HG02610 (cell line): ENCODE data around the gene NHLRC1.
"Not testable (repeated sequence)": the region's sequence is repeated elsewhere in the genome, so short reads cannot be mapped to it uniquely, and the experiment has no call there.

Source experiments
- ATAC-seq: cut with Tn5 transposase; IDR thresholded peaks from one replicate; pipeline ENCODE4 v1.9.1; 2021; ENCODE audit warnings: mild to moderate bottlenecking, moderate library complexity; ENCODE audit not compliant: unreplicated experiment

Gene NHLRC1

DNA sequence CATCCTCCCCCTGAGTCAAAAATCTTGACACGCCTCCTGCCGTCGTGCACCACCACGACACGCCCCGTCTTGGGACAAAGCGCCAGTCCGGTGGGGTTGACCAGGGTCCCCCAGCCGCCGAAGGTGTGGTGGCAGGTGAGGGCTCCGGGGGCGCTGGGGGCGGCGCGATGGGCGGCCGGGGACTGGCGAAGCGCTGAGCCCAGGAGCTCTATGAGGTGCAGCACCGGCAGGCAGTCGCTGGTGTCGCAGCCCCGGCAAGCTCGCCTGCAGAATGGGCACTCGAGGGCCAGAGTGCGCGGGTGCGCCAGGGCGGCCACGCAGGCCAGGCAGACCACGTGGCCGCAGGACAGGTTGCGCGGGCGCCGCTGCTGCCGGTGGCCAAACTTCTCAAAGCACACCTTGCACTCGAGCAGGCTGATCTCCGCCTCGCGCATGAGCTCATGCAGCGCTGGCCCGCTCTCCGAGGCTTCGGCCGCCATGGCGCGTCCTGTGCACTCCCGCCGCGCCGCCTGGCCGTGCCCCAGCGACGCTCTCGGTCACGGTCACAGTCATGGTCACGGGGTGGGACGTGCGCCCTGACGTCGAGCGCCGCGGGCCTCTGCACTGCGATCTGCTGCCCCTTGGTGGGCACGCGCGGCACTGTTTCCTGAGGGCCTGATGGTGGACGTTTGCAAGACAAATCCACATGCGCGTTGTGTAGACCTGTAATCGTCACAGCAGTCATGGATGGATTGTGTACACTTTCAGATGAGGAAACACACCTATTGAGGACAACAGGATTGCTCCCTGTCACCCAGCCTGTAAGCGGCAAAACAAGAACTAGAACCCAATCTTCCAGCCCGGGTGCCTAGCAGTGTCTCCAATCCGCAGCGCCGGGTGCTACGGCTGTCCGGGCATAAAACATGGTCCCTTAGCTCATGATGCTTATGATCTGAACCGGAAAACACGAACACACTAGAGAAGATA lies at the start of gene NHLRC1:
Gene NHLRC1, minus strand, starts transcription at position 550 of the 966 bp plus-strand sequence. Its CDS starts 71 bp downstream, at position 479.
- peak; percentile 99 for ATAC-seq

DNA sequence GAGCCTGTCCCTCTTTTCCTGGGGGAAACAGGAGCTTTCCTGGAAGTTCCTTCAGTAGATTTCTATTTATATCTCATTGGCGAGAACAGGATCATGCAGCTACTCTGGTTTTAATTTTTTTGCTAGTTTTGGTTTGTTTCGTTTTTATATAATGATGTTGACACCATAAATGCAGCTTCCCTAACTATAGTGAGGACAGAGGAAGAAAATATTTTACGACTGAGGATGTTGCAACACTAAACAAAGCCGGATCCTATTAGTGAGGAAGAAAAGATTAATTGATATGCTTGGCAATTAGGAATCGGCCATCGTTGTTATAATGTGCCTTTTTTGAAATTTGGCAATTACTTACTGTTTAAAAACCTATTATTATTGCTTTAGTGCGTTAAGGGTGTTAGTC lies 49.4 kb upstream of the NHLRC1 start:
- no peak for ATAC-seq

DNA sequence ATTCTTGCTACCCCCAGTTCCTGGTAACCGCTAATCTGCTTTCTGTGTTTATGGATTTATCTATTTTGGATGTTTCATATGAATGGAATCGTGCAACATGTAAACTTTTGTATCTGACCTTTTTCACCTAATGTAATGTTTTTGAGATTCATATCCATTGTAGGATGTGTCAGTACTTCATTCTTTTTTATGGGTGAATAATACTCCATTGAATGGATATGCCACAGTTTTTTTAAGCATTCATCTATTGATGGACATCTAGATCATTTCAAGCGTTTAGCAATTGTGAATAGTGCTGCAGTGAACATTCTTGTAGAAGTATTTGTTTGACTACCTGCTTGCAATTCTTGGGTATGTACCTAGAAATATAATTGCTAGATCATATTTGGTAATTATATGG lies 45.8 kb upstream of the NHLRC1 start:
- ATAC-seq: no peak

DNA sequence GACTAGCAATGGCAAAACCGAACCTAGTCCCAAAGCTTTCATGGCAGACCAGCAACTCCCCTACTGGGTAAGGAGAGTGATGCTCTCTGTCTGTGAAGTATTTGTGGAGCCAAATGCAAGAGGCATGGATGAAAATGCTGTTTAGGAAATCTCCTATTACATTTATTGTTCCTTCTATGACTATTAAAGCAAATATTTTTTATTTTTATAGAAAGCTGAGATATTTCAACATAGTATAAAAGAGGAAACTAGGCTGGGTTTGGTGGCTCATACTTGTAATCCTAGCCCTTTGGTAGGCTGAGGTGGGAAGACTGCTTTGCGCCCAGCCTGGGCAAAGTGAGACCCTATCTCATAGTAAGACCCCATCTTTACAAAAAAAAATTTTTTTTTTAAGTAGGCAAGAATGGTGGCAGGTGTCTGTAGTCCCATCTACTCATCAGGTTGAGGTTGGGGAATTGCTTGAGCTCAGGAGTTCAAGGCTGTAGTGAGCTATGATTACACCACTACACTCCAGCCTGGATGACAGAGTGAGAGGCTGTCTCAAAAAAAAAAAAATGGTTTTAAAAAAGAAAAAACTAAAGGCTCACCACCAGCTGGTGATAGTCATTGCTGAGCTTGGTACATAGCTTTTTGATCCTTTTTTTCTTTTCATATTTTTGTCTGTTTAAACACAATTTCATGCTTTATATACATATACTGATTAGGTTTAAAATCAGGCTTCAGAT lies 44.0 kb upstream of the NHLRC1 start:
- ATAC-seq: no peak

DNA sequence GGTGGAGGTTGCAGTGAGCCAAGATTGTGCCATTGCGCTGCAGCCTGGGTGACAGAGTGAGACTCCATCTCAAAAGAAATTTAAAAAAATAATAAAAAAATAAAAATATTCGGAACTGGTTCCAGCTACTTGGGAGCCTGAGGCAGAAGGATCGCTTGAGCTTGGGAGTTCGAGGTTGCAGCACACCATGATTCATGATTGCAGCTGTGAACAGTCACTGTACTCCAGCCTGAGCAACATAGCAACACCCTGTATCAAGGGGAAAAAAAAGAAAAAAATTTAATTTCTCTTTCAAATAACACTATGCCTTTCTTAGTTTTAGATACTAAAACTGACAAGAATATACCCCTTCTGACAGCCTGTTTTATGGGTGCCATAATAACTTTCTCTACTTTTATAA lies 43.3 kb upstream of the NHLRC1 start:
- no peak for ATAC-seq

DNA sequence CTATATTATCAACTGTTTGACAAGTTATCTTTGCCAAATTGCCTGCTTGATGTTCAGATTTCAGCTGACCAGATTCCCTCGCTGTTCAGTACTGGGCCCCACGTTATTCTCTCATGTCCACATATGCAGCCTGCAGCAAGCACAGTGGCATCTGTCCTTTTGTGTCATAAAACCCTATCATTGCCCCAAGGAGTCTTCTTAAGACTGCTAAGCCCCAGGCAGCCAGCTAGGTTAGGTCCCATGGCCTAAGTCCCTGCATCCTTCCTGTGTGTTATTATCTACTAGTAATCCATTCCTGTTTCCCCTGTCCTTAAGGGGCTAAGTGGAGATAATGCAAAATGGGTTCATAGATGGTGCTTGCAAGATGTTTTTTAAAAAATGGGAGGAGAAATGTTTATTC lies 39.9 kb upstream of the NHLRC1 start:
- no peak for ATAC-seq

DNA sequence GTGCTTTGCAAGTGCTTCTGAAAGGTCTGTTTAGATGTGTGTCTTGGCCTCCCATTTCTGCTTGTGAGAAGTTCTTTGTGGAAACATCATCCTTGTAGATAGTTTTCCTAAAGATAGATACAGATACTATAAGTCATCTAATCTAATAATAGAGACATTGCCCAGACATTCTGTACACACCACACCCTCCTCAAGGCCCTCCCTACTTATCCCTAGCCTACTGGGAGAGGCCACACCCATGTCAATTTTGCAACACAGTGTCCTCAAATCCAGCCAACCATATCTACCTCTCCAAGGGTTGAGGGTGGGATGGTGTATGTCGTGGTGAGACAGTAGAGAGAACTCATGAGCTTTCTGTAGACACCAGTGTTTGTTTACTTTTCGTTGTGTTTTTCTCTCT lies 39.0 kb upstream of the NHLRC1 start:
- no peak for ATAC-seq

DNA sequence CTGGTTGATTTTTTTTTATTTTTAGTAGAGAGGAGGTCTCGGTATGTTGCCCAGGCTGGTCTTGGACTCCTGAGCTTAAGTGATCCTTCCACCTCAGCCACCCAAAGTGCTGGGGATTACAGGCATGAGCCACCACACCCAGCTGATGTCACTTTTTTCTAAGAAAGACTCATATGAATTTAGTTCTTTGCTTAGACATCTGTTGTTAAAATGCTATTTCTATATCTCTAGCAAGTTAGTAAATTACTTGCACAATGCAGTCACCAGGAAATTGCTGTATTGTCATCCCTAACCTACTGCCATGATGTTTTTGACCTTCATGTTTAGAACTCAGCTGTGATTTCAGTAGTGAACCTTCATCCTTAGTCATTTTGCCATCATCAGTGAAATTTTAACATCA lies 38.4 kb upstream of the NHLRC1 start:
- no peak for ATAC-seq

DNA sequence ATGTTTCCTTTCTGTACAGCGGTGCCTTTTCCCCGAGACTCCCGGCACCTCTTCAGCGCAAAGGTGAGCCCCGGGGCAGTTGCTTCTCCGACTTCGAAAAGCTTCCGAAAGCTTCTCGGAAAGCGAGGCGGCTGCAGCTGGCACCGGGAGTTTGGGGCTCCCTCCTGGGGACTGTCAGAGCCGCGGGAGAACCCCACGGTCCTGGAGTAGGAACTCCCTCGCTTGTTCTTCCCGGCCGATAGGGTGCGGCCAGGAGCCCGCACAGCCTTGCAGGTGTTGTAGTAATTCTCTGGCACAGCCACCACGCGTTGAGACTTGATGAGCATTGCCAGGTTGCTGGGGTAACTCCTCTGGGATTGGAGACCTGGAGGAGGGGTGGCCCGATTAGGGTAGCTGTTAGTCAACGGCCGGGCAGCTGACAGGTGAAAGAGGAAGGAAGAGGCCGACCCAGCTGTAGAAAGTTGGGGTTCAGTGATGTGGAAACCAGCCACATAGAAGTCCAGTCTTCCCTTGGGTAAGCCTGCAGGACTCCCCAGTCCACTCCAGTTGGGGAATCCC lies 33.5 kb upstream of the NHLRC1 start:
- ATAC-seq: peak; percentile 38

DNA sequence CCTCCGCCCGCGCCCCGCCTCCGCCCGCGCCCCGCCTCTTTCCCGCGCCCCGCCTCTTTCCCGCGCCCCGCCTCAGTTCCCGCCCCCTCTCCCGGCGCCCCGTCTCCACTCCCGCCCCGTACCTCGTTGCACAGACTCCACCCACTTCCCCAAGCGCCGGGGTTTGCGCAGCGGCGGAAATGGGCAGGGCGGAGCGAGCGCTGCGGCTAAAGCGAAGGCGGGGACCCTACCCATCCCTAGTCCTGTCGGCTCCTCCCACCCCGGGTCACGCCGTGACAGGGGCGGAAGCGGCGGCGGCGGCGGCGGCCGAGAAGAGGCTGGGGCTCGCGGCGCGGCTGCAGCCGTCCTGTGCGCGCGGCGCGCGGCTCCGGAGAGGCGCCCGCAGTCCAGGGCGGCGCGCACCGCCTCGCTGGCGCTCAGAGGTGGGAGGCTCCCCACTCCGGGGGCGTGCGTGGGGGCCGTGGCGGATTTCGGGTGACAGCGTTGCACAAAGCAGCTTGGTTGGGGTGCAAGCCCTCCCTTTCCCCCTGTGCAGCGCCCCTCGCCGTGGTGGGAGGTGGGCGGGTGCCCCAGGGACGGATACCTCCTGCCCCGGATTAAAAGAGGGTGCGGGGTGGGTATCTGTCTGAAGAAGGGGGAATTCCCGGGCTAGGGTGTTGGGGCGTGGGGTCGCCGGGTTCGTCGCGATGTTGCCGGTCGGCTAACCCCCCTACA lies 32.8 kb upstream of the NHLRC1 start, which contains the start of gene KDM1B:
Gene KDM1B, plus strand, starts transcription at position 273 of the 714 bp plus-strand sequence. CDS start 4,474 bp downstream, outside the sequence.
- peak; percentile 88 for ATAC-seq

DNA sequence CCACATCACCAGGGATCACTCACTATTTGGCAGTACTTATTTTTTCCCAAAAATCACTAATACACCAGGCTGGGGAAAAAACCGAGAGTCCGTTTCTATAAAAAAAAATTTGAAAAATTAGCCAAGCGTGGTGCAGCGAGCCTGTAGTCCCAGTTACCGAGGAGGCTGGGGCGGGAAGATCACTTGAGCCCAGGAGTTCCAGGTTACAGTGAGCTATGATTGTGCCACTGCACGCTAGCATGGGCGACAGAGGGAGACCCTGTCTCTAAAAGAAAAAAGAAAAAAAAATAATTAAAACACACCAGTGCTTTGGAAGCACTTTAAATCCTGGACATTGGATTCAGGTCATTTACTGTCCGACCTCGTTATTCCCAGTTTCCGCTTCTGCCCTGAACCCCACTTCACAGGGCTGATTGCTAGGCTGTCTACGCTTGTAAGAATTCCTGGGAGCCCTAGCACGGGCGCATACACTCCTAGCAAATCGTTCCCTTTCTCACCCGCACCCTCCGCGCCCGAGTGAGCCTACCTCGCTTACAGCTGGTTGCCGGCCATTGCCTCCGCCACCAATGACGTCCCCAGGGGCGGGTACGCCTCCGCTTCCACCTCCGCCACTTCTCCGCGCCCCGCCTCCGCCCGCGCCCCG lies 32.2 kb upstream of the NHLRC1 start, which contains the start of gene TPMT:
Gene TPMT, minus strand, starts transcription at position 571 of the 643 bp plus-strand sequence. CDS start 5,950 bp downstream, outside the sequence.
- peak; percentile 45 for ATAC-seq

DNA sequence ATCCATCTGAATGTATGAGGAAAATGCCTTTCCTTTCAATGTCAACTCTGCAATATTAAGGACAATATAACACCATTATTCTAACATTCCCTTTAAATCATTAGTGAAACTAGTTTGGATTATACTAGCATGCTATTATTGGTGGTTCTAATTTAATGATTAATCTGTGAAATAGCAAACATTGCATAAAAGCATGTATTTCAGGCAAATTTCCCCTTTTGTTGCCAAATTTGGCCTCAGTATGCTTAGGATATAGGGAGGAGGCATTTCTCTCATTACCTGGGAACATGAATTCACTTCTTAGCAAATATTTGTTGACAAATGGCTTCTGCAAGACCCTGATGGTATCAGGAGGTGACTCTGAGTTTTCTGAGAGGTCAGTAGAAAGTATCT lies 30.8 kb upstream of the NHLRC1 start:
- ATAC-seq: no peak

DNA sequence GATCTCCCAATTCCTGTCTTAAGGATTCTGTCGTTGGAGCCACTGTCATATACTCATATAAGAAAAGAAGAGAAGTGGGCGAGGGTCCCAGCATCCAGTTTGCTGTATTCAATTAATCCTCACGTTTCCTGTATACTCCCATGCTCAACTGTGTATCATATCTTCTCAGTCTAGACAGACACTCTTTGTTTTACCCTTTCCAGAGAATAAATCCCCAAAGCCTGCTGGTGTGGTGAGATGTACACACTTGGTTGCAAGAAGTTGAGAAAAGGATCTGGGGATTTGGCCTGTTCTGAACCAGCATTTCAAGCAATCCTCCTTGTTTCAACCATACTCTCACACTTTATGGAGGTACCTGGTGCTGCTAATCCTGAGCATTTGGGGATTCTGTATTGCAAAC lies 29.3 kb upstream of the NHLRC1 start:
- ATAC-seq: no peak

DNA sequence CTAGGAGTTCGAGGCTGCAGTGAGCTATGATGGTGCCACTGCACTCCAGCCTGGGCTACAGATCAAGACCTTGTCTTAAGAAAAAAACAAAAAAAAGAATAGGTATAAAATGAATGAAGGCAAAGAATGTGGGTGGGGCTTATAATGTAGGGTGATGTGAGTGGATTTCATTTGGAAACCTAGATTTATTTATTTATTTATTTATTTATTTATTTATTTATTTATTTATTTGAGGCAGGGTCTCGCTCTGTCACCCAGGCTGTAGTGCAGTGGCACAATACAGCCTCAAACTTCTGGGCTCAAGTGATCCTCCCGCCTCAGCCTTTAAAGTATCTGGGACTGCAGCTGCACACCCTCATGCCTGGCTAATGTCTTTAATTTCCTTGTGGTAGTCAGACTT lies 28.9 kb upstream of the NHLRC1 start:
- ATAC-seq: not testable (repeated sequence)

DNA sequence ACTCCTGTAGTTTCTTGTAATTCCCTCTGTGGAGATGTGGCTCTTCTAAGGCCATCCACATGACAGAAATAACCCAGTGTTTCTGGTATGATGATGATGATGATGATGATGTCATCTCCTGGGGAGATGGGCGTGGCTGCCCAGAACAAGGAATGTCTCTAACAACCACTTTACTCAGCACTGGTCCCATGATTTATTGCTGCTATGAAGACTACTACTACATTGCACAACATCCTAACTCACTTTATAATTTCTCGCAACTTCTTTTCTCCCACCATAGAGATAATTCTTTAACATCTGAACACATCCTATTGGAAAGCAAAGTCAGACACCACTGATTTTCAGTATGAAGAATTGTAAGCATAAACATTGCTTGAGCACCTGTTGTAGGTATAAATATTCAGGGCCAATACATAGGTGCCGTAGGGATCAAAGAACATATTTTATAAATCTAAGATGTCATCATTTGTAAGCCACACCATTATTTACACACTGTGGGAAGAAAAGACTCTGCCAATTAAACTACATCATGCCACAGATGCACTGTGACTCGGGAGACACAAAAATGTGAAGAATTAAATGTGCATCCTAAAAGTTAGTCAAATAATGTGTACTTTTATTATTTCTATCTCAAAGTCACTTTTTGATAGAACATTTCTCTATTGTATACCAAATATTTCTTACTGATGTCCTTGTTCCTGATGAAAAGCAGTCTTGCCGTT lies 26.0 kb upstream of the NHLRC1 start:
- no peak for ATAC-seq

DNA sequence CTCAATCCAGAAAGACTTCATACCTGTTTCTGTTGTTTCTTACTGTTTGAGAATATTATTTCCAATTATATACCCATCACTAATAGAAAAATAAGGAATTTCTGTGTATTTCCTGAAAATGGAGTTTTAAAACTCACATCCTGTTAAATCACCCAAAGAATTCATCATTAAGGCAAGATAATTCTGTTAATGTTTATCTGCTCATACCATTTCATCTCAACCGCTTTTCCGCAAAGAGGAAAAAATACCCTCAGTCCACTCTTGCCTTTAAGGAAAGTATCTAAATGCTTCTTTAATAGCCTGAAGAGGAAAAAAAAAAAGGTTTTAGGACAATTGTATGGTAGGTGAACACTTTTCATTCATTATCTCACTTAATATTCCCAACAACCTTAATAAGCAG lies 25.1 kb upstream of the NHLRC1 start:
- no peak for ATAC-seq

DNA sequence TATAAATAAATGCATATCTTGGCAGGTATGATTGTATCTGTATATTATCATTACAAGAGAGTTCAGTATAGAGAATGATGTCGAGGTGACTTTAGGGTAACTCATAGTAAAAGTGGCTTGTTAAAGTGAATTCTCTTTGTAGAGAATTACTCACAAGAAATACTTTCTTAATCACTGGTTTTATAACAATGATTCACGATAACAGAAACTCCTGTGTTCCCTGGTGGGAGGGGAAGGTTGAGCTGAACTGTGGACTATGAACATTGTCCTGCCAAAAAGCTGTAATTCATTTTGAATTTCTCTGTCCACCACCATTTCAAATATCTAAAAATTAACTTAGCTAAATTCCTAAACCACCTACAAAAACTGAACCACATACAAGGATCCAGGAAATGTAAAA lies 24.7 kb upstream of the NHLRC1 start:
- no peak for ATAC-seq

DNA sequence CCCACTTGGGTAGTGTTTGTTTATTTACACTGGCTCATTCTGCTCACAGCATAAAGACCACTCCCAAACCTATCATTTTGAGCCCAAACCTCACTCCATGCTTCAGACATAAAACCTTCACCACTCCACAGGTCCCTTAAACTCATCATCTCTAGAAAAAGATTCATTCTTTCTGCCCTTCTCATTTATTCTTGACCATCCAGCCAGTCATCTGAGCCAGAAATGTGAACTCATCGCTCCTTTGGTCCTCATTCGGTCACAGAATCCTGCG lies 20.0 kb upstream of the NHLRC1 start:
- no peak for ATAC-seq

DNA sequence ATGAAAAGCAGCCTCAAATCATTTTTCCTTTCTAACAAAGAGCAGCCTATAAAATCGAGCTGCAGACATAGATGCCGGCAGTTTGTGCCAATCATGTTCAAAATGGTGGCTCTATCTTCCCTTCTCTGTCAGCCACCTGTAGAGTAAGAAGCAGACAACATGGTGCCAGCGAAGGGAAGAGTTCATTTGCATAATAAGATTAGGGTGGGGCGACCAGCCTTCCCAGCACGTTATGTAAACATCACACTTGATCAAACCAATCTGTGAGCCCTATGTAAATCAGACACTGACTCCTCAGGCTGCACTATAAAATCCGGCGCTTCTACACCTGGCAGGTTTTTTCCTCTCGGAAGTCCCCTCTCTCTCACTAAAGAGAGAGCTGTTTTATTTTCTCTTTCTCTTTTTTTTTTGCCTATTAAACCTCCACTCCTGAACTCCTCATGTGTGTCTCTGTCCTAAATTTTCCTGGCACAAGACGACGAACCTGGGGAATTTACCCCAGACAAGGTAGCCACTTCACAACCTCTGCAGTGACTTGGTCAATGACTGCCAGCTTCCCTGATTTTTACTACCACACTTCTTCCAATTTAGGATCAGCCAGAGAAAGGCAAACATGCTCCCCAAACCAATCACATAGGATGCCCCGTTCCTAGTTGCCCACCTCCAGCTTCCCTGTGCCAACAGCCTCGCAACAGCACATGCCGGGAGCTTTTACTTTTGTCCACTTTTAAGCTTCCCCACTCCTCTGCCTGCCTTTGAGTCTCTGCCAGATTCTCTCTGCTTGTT lies 19.5 kb upstream of the NHLRC1 start:
- no peak for ATAC-seq
